Activated T-cell treated with anti-CD3 and anti-CD28 coated beads, Interleukin-2, amount 50 U/mL, for 4 hours (primary cell): ENCODE measurements around the gene RTN4IP1. TPM values are rescaled to one million over a fixed set of nuclear protein-coding genes. Genes with fewer than 3 reads are reported as not detected.
"Not testable (repeated sequence)": the region's sequence is repeated elsewhere in the genome, so short reads cannot be mapped to it uniquely, and the experiment has no call there.

Experiments
- ATAC-seq, 2 donors: fragments of 200-7000 bp; cut with Tn5 transposase; one replicate each; pipeline ENCODE4 v1.10.0; 2021
- DNase-seq: peaks from one replicate; pipeline ENCODE4 v3.0.0-alpha.2; 2020
- H3K27me3 Mint-ChIP-seq: one replicate; pipeline ENCODE4 v1.8.0; 2021; ENCODE audit warnings: low read depth, mixed read lengths
- H3K36me3 Mint-ChIP-seq: one replicate; pipeline ENCODE4 v1.8.0; 2022; ENCODE audit warnings: mixed read lengths; ENCODE audit not compliant: insufficient read depth
- H3K4me1 Mint-ChIP-seq: one replicate; pipeline ENCODE4 v1.8.0; 2021; ENCODE audit warnings: low read depth, mixed read lengths
- H3K4me3 Mint-ChIP-seq: one replicate; pipeline ENCODE4 v1.8.0; 2021; ENCODE audit warnings: mild to moderate bottlenecking, moderate library complexity, mixed read lengths
- H3K9me3 Mint-ChIP-seq: one replicate; pipeline ENCODE4 v1.8.0; 2021; ENCODE audit warnings: mixed read lengths
- total RNA-seq, 3 donors: library from RNA; stranded (reverse); gene quantifications; one replicate each; pipeline ENCODE4 v1.2.1, GENCODE V29; 2021

The RTN4IP1 gene
- total RNA-seq, 3 donors from 2014 or later: 8.4 to 8.6 (median 8.5) TPM

GRCh38 chr6:106555767-106556166 lies 73.5 kb downstream of the RTN4IP1 start:
- no peak for DNase-seq
- H3K4me3 Mint-ChIP-seq: no peak overlapping the region
- H3K4me1 Mint-ChIP-seq: peaks cover 24% of the 10 kb centered on the region
- H3K27me3 Mint-ChIP-seq: no peaks in the 10 kb centered on the region
- H3K36me3 Mint-ChIP-seq: peaks cover 48% of the 10 kb centered on the region
- no peak for ATAC-seq
- H3K9me3 Mint-ChIP-seq: no peaks in the 10 kb centered on the region

- H3K36me3 Mint-ChIP-seq: peaks cover 53% of the 10 kb centered on the region
- H3K9me3 Mint-ChIP-seq: no peaks in the 10 kb centered on the region
- ATAC-seq: peak; percentile 98 to 99
- H3K4me1 Mint-ChIP-seq: peaks cover 29% of the 10 kb centered on the region
- H3K4me3 Mint-ChIP-seq: no peak overlapping the region
- no peak for DNase-seq
- no peaks in the 10 kb centered on the region for H3K27me3 Mint-ChIP-seq
Observed at GRCh38 chr6:106553440-106553839, 75.9 kb downstream of the RTN4IP1 start.

GRCh38 chr6:106551155-106551554 lies 78.1 kb downstream of the RTN4IP1 start:
- H3K4me3 Mint-ChIP-seq: no peak overlapping the region
- H3K36me3 Mint-ChIP-seq: peaks cover 64% of the 10 kb centered on the region
- H3K27me3 Mint-ChIP-seq: no peaks in the 10 kb centered on the region
- ATAC-seq (no peak), DNase-seq (no peak)
- H3K9me3 Mint-ChIP-seq: no peaks in the 10 kb centered on the region
- peaks cover 49% of the 10 kb centered on the region for H3K4me1 Mint-ChIP-seq

GRCh38 chr6:106549521-106549920 lies 79.8 kb downstream of the RTN4IP1 start:
- peaks cover 56% of the 10 kb centered on the region for H3K4me1 Mint-ChIP-seq
- no peaks in the 10 kb centered on the region for H3K27me3 Mint-ChIP-seq
- ATAC-seq (no peak), DNase-seq (no peak)
- H3K9me3 Mint-ChIP-seq: no peaks in the 10 kb centered on the region
- H3K36me3 Mint-ChIP-seq: peaks cover 70% of the 10 kb centered on the region
- no peak overlapping the region for H3K4me3 Mint-ChIP-seq

GRCh38 chr6:106548926-106549455 lies 80.3 kb downstream of the RTN4IP1 start:
- H3K4me1 Mint-ChIP-seq: peaks cover 56% of the 10 kb centered on the region
- DNase-seq, H3K27me3 Mint-ChIP-seq, H3K4me3 Mint-ChIP-seq, ATAC-seq, H3K9me3 Mint-ChIP-seq: not testable (repeated sequence)
- H3K36me3 Mint-ChIP-seq: peaks cover 73% of the 10 kb centered on the region

GRCh38 chr6:106547601-106548453 lies 81.5 kb downstream of the RTN4IP1 start:
- Mint-ChIP-seq H3K4me1 (peaks cover 44% of the 10 kb centered on the region), H3K4me3 (no peak overlapping the region), H3K27me3 (no peaks in the 10 kb centered on the region), H3K36me3 (peaks cover 69% of the 10 kb centered on the region), H3K9me3 (no peaks in the 10 kb centered on the region)
- DNase-seq: peak; percentile 45
- peak; percentile 35 to 47 for ATAC-seq

- no peak for DNase-seq
- peak; percentile 90 to 93 for ATAC-seq
- H3K4me3 Mint-ChIP-seq: no peak overlapping the region
Observed at GRCh38 chr6:106546691-106547414, 82.4 kb downstream of the RTN4IP1 start.

GRCh38 chr6:106546261-106546690 lies 83.0 kb downstream of the RTN4IP1 start:
- DNase-seq: no peak
- no peaks in the 10 kb centered on the region for H3K9me3 Mint-ChIP-seq
- H3K36me3 Mint-ChIP-seq: peaks cover 59% of the 10 kb centered on the region

More at GRCh38 chr6:106546691-106547414, 82.4 kb downstream of the RTN4IP1 start:
- no peaks in the 10 kb centered on the region for H3K27me3 Mint-ChIP-seq
- peaks cover 41% of the 10 kb centered on the region for H3K4me1 Mint-ChIP-seq
- H3K36me3 Mint-ChIP-seq: peaks cover 65% of the 10 kb centered on the region
- H3K9me3 Mint-ChIP-seq: no peaks in the 10 kb centered on the region

GRCh38 chr6:106540907-106541306 lies 88.4 kb downstream of the RTN4IP1 start:
- no peak overlapping the region for H3K4me3 Mint-ChIP-seq
- no peaks in the 10 kb centered on the region for H3K9me3 Mint-ChIP-seq
- no peak for DNase-seq
- H3K27me3 Mint-ChIP-seq: no peaks in the 10 kb centered on the region
- H3K4me1 Mint-ChIP-seq: peaks cover 38% of the 10 kb centered on the region
- H3K36me3 Mint-ChIP-seq: peaks cover 49% of the 10 kb centered on the region
- no peak for ATAC-seq

More at GRCh38 chr6:106546261-106546690, 83.0 kb downstream of the RTN4IP1 start:
- peaks cover 38% of the 10 kb centered on the region for H3K4me1 Mint-ChIP-seq
- ATAC-seq: peak; percentile 54 to 73
- no peak overlapping the region for H3K4me3 Mint-ChIP-seq
- H3K27me3 Mint-ChIP-seq: no peaks in the 10 kb centered on the region

GRCh38 chr6:106540432-106540831 lies 88.9 kb downstream of the RTN4IP1 start:
- H3K4me1 Mint-ChIP-seq: peaks cover 38% of the 10 kb centered on the region
- no peak for ATAC-seq

GRCh38 chr6:106539936-106540335 lies 89.4 kb downstream of the RTN4IP1 start:
- H3K9me3 Mint-ChIP-seq: no peaks in the 10 kb centered on the region
- H3K4me1 Mint-ChIP-seq: peaks cover 42% of the 10 kb centered on the region
- ATAC-seq (no peak), DNase-seq (no peak)
- H3K4me3 Mint-ChIP-seq: no peak overlapping the region
- no peaks in the 10 kb centered on the region for H3K27me3 Mint-ChIP-seq
- H3K36me3 Mint-ChIP-seq: peaks cover 46% of the 10 kb centered on the region

More at GRCh38 chr6:106540432-106540831, 88.9 kb downstream of the RTN4IP1 start:
- Mint-ChIP-seq H3K36me3 (peaks cover 48% of the 10 kb centered on the region), H3K9me3 (no peaks in the 10 kb centered on the region), H3K27me3 (no peaks in the 10 kb centered on the region), H3K4me3 (no peak overlapping the region)
- no peak for DNase-seq

GRCh38 chr6:106538145-106538544 lies 91.2 kb downstream of the RTN4IP1 start:
- H3K27me3 Mint-ChIP-seq: no peaks in the 10 kb centered on the region
- ATAC-seq (no peak), DNase-seq (no peak)
- peaks cover 58% of the 10 kb centered on the region for H3K4me1 Mint-ChIP-seq
- H3K9me3 Mint-ChIP-seq: no peaks in the 10 kb centered on the region
- H3K36me3 Mint-ChIP-seq: peaks cover 41% of the 10 kb centered on the region
- no peak overlapping the region for H3K4me3 Mint-ChIP-seq

- no peaks in the 10 kb centered on the region for H3K9me3 Mint-ChIP-seq
- ATAC-seq: no peak
- no peak for DNase-seq
- peaks cover 43% of the 10 kb centered on the region for H3K36me3 Mint-ChIP-seq
- H3K4me3 Mint-ChIP-seq: peak overlapping the region; percentile 45
- H3K4me1 Mint-ChIP-seq: peaks cover 63% of the 10 kb centered on the region
- H3K27me3 Mint-ChIP-seq: no peaks in the 10 kb centered on the region
Observed at GRCh38 chr6:106537662-106538061, 91.6 kb downstream of the RTN4IP1 start.

GRCh38 chr6:106536851-106537250 lies 92.4 kb downstream of the RTN4IP1 start:
- Mint-ChIP-seq H3K4me1 (peaks cover 66% of the 10 kb centered on the region), H3K27me3 (no peaks in the 10 kb centered on the region), H3K9me3 (no peaks in the 10 kb centered on the region), H3K4me3 (peak overlapping the region; percentile 45), H3K36me3 (peaks cover 49% of the 10 kb centered on the region)
- DNase-seq (no peak), ATAC-seq (peak; percentile 11 to 13)
